ENCODE measurements around the gene NXNL1. TPM values are rescaled to one million over a fixed set of nuclear protein-coding genes. Genes with fewer than 3 reads are reported as not detected.

NXNL1 gene
- total and polyA plus RNA-seq, 2 of the 8 experiments (the other 6 are each of a cell fraction or from before 2014, with no cell fraction given): not detected

- H2BK15ac ChIP-seq (ENCODE audit: low read length): no peak overlapping the region
- H3K9me3 ChIP-seq (ENCODE audit: insufficient read depth in 2 of 2, low read depth in 1 of 2, low read length in 1 of 2): no peaks in the 10 kb centered on the region
- H3K79me2 ChIP-seq (ENCODE audit: control insufficient read depth in 1 of 2, insufficient read depth in 2 of 2, low read length in 2 of 2): no peaks in the 10 kb centered on the region
- 87% methylated on average over 5 of the region's 5 CpGs; no CpG with 5 or more reads in 1 of the 2 experiments for WGBS, 2 experiments (ENCODE audit: extremely low coverage in 1 of 2, insufficient coverage in 1 of 2, insufficient read length in 1 of 2, insufficient replicate concordance in 2 of 2, low coverage in 1 of 2, low lambda C conversion rate in 2 of 2, missing lambda C conversion rate in 1 of 2)
- H4K91ac ChIP-seq (replicated peaks; ENCODE audit: insufficient read length, low read length): no peak overlapping the region
- no peaks in the 10 kb centered on the region for H3K36me3 ChIP-seq (ENCODE audit: control insufficient read depth in 2 of 4, insufficient read depth in 4 of 4, low read length in 3 of 4)
- H3K4me2 ChIP-seq (ENCODE audit: insufficient read depth in 1 of 2, low read depth in 2 of 2, low read length in 2 of 2): no peak overlapping the region
- H3K23me2 ChIP-seq (ENCODE audit: low read depth, low read length): peaks cover 6% of the 10 kb centered on the region
- no peak overlapping the region for H2BK20ac ChIP-seq (ENCODE audit: low read length)
- no peak overlapping the region for H2BK120ac ChIP-seq (replicated peaks; ENCODE audit: low read depth, low read length)
- no peak overlapping the region for H4K5ac ChIP-seq (ENCODE audit: insufficient read length, low read depth, low read length)
- ChIA-PET CTCF (ENCODE audit: partially characterized antibody) (interaction anchor here (1.3 kb wide), 1 partner anchor 25 kb away, joined by 4 read pairs; no protein-coding TSS in a partner anchor), POLR2A (ENCODE audit: partially characterized antibody) (no interaction called here)
- peaks cover 0 to 19% (median 15%) of the 10 kb centered on the region in 4 experiments; a peak in 6 of 7 replicates for H3K4me1 ChIP-seq (replicated peaks in 1 of 4; ENCODE audit: control insufficient read depth in 3 of 4, insufficient read depth in 4 of 4, low read length in 3 of 4)
- H4K8ac ChIP-seq (ENCODE audit: extremely low read depth, insufficient read depth, low read length): no peak overlapping the region
- no peaks in the 10 kb centered on the region for H3K79me1 ChIP-seq (ENCODE audit: low read depth, low read length)
- no peak overlapping the region for H3K27ac ChIP-seq (ENCODE audit: low read depth, low read length)
- H3K4ac ChIP-seq (replicated peaks; ENCODE audit: insufficient read length, low read depth, low read length): no peak overlapping the region
- H3K27me3 ChIP-seq (replicated peaks in 1 of 4; ENCODE audit: control insufficient read depth in 3 of 4, extremely low read depth in 1 of 4, insufficient read depth in 3 of 4, low read length in 3 of 4): no peaks in the 10 kb centered on the region
- H2AFZ ChIP-seq (ENCODE audit: low read length): no peak overlapping the region
- H3K23ac ChIP-seq (ENCODE audit: insufficient read length): no peak overlapping the region
- no peak overlapping the region for H3K4me3 ChIP-seq (ENCODE audit: extremely low read depth in 1 of 4, insufficient read depth in 2 of 4, low read depth in 3 of 4, low read length in 4 of 4)
- H2BK5ac ChIP-seq (ENCODE audit: low read depth, low read length): no peak overlapping the region
- FAIRE-seq: no peak
- peaks cover 2% of the 10 kb centered on the region in 2 experiments for H4K20me1 ChIP-seq (replicated peaks in 1 of 2; ENCODE audit: control insufficient read depth in 1 of 2, insufficient read depth in 2 of 2, low read length in 2 of 2)
- no peak overlapping the region for H3K9ac ChIP-seq (replicated peaks in 1 of 4; ENCODE audit: extremely low read depth in 1 of 4, low read depth in 3 of 4, low read length in 3 of 4)
- H2BK12ac ChIP-seq (ENCODE audit: low read depth, low read length): no peak overlapping the region
- no peak for DNase-seq (ENCODE audit: low read depth in 1 of 2, low spot score in 2 of 2)
- H3K14ac ChIP-seq (ENCODE audit: insufficient read length): no peak overlapping the region
- no peak overlapping the region for H3K56ac ChIP-seq (replicated peaks; ENCODE audit: insufficient read length, low read depth, low read length)
- H3K18ac ChIP-seq (ENCODE audit: extremely low read depth, low read length): no peak overlapping the region
- no peak overlapping the region for H2AK5ac ChIP-seq (ENCODE audit: low read depth, low read length)
- TF ChIP-seq ATF2 (IDR thresholded peaks at IDR 0.05; ENCODE audit: low read length): no peak
- no peak for TF ChIP-seq SAP30 (IDR thresholded peaks at IDR 0.05; ENCODE audit: insufficient read depth, insufficient replicate concordance, low read length)
- TF ChIP-seq POLR2A (IDR thresholded peaks at IDR 0.05; ENCODE audit: control extremely low read depth in 1 of 2, low read depth in 2 of 2, low read length in 2 of 2): no peak
- no peak for TF ChIP-seq SIX5 (IDR thresholded peaks at IDR 0.05; ENCODE audit: low read depth, low read length)
- no peak for TF ChIP-seq RAD21 (IDR thresholded peaks at IDR 0.05 in 1 of 2, conservative IDR thresholded peaks at IDR 0.05 in 1 of 2; ENCODE audit: low read depth in 2 of 2, low read length in 2 of 2)
- no peak for TF ChIP-seq SRF (IDR thresholded peaks at IDR 0.05; ENCODE audit: low read depth, low read length)
- TF ChIP-seq TAF1 (IDR thresholded peaks at IDR 0.05; ENCODE audit: low read depth, low read length): no peak
- TF ChIP-seq HDAC6 (IDR thresholded peaks at IDR 0.05; ENCODE audit: low read depth, low read length): no peak
- no peak for TF ChIP-seq NANOG (IDR thresholded peaks at IDR 0.05; ENCODE audit: insufficient read depth, low read depth, low read length, poor library complexity, severe bottlenecking)
- no peak for TF ChIP-seq ZNF274 (IDR thresholded peaks at IDR 0.05; ENCODE audit: borderline replicate concordance, extremely low read depth, low read length)
- TF ChIP-seq SP1 (IDR thresholded peaks at IDR 0.05; ENCODE audit: low read depth, low read length): no peak
- no peak for TF ChIP-seq HDAC2 (IDR thresholded peaks at IDR 0.05; ENCODE audit: borderline replicate concordance in 1 of 2, low read depth in 2 of 2, low read length in 2 of 2)
- no peak for TF ChIP-seq MAFK (IDR thresholded peaks at IDR 0.05; ENCODE audit: low read depth, low read length)
These were observed 30.6 kb upstream of the NXNL1 start for GRCh38 chr19:17491287-17491686.

Measured in H1 (cell line).